NCI-H128 (cell line): ENCODE results near the gene PRKRIP1.
"Not testable (repeated sequence)": the region's sequence is repeated elsewhere in the genome, so short reads cannot be mapped to it uniquely, and the experiment has no call there.

Experiments
- DNase-seq: peaks from one replicate; lab custom pipeline; 2025; ENCODE audit not compliant: unreplicated experiment; lab: John Stamatoyannopoulos, UW

PRKRIP1 gene

GRCh38 chr7:102429141-102429899 is 33.2 kb downstream of the PRKRIP1 start:
- DNase-seq = no peak

- no peak for DNase-seq
These were observed 35.6 kb downstream of the PRKRIP1 start for GRCh38 chr7:102431617-102432298.

GRCh38 chr7:102432442-102433218 is 36.5 kb downstream of the PRKRIP1 start:
- DNase-seq = no peak

- DNase-seq = peak; percentile 21
These were observed 37.3 kb downstream of the PRKRIP1 start, which contains the start of gene ORAI2 for GRCh38 chr7:102433219-102434038. ORAI2 (plus strand) TSS chr7:102433575; CDS start chr7:102438957, 5,382 bp downstream.

GRCh38 chr7:102434039-102434486 is 37.9 kb downstream of the PRKRIP1 start:
- no peak for DNase-seq

- DNase-seq = no peak
These were observed 40.0 kb downstream of the PRKRIP1 start for GRCh38 chr7:102436118-102436517.

- no peak for DNase-seq
These were observed 44.0 kb downstream of the PRKRIP1 start for GRCh38 chr7:102439963-102440795.

- DNase-seq = no peak
These were observed 49.0 kb downstream of the PRKRIP1 start for GRCh38 chr7:102444961-102445673.

GRCh38 chr7:102445674-102446071 is 49.5 kb downstream of the PRKRIP1 start:
- no peak for DNase-seq

GRCh38 chr7:102446387-102447156 is 50.4 kb downstream of the PRKRIP1 start:
- no peak for DNase-seq

- no peak for DNase-seq
These were observed 51.1 kb downstream of the PRKRIP1 start for GRCh38 chr7:102447311-102447710.

GRCh38 chr7:102449136-102449535 is 53.0 kb downstream of the PRKRIP1 start:
- no peak for DNase-seq

GRCh38 chr7:102450242-102450641 is 54.1 kb downstream of the PRKRIP1 start:
- no peak for DNase-seq

GRCh38 chr7:102451371-102452054 is 55.4 kb downstream of the PRKRIP1 start:
- DNase-seq = no peak

GRCh38 chr7:102452451-102452850 is 56.3 kb downstream of the PRKRIP1 start:
- no peak for DNase-seq

- no peak for DNase-seq
These were observed 57.2 kb downstream of the PRKRIP1 start for GRCh38 chr7:102453319-102453718.

- DNase-seq = no peak
These were observed 58.3 kb downstream of the PRKRIP1 start for GRCh38 chr7:102454468-102454867.

GRCh38 chr7:102454932-102455331 is 58.8 kb downstream of the PRKRIP1 start:
- DNase-seq = not testable (repeated sequence)
